ENCODE data around the gene SORCS2. TPM values are rescaled to one million over a fixed set of nuclear protein-coding genes. Genes with fewer than 3 reads are reported as not detected.

Gene SORCS2
- total and polyA plus RNA-seq, 2 donors (not counting 1 experiment from before 2014, with no cell fraction given), result not detected

DNA sequence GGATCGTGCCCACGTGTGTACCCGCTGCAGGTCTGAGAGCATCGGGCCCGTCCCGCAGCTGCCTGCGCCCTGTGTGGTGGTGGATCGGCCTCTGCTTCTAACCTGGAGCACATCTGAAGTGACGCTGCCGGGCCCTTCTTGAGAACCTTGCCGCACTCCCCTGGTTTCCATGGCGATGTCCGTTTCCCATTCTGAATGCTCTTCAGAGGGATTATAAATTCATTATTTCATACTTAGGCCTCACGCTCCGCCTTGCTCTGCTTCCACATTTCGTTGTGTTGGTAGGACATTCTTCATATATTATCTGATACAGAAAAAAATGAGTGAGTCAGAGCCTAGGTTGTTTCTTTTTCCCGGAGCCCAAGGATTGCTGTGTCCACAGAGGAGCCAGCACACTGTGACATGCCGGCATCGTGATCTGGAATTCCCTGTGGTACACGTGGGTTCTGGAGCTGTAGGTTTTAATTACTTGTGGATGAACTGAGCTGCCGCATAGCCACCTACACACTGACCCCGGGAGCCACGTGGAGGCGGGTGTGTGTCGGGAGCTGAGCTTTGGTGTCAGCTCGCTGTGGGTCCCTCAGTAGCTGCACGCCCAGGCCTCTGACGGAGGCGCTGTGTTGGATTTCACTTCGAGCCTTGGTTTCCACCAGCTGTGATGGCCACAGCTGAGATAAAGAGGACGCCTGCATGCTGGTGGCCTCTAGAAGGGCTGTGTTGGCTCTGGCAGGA, 179.0 kb downstream of the SORCS2 start:
- H3K4me3 Mint-ChIP-seq, result no peak overlapping the region
- H3K9ac ChIP-seq (ENCODE audit: low read length), result no peak overlapping the region
- DNase-seq, result no peak

DNA sequence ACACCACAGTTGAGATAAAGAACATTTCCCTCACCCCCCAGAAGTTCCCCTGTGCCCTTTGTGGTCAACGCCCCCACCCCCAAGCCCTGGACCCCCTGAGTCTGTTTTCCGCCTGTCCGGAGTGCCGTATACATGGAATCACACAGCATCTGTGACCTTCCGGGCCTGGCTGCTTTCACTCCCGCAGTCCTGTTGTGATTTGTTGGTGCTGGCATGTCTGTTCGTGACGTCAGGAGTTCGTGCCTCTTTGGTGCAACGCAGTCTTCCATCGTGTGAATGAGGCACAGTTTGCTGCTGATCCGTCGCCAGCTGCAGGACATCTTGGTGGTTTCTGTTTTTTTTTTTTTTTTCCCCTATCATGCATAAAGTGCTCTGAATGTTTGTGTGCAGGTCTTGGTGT, 180.3 kb downstream of the SORCS2 start:
- WGBS (ENCODE audit: insufficient coverage), result 94% methylated on average over 10 of the region's 13 CpGs
- intact Hi-C loops (cut with micrococcal nuclease), result no loop called here
- Histone ChIP-seq H3K36me3 (replicated peaks in 1 of 2; ENCODE audit: control extremely low read depth in 1 of 2, control insufficient read depth in 1 of 2, extremely low read depth in 1 of 2, insufficient read depth in 2 of 2, low read length in 1 of 2) (no peaks in the 10 kb centered on the region), H3K4me1 (ENCODE audit: control insufficient read depth in 2 of 2, insufficient read depth in 2 of 2, low read length in 2 of 2) (no peaks in the 10 kb centered on the region), H3K4me3 (ENCODE audit: control extremely low read depth in 1 of 5, extremely low read depth in 1 of 5, insufficient read depth in 1 of 5, low read depth in 2 of 5, low read length in 4 of 5) (no peak overlapping the region), H3K79me2 (ENCODE audit: control insufficient read depth, insufficient read depth, low read length) (no peaks in the 10 kb centered on the region), H3K27ac (ENCODE audit: low read length in 2 of 2) (no peak overlapping the region), H3K27me3 (replicated peaks in 1 of 4; ENCODE audit: control extremely low read depth in 1 of 4, control insufficient read depth in 3 of 4, insufficient read depth in 4 of 4, low read length in 3 of 4) (no peaks in the 10 kb centered on the region), H4K20me1 (ENCODE audit: control insufficient read depth, insufficient read depth, low read length, poor library complexity, severe bottlenecking) (no peaks in the 10 kb centered on the region), H2AFZ (ENCODE audit: insufficient read depth, low read depth, low read length, poor library complexity, severe bottlenecking) (no peak overlapping the region), H3K9me3 (ENCODE audit: control extremely low read depth in 1 of 3, control insufficient read depth in 2 of 3, insufficient read depth in 1 of 3, low read length in 2 of 3) (peaks cover 0 to 6% (median 0%) of the 10 kb centered on the region in 3 donors), H3K9ac (ENCODE audit: low read length) (no peak overlapping the region), H3K4me2 (replicated peaks; ENCODE audit: low read depth, low read length, poor library complexity, severe bottlenecking) (no peak overlapping the region)
- no peak for DNase-seq
- Mint-ChIP-seq H3K27ac (no peak overlapping the region), H3K4me3 (no peak overlapping the region), H3K27me3 (no peaks in the 10 kb centered on the region), H3K9me3 (ENCODE audit: insufficient read depth) (peaks cover 1% of the 10 kb centered on the region), H3K4me1 (no peaks in the 10 kb centered on the region)
- ChIA-PET POLR2A (no interaction called here), CTCF (no interaction called here)
- no peak for ATAC-seq (ENCODE audit: low read depth)
- TF ChIP-seq, protein P1, sequence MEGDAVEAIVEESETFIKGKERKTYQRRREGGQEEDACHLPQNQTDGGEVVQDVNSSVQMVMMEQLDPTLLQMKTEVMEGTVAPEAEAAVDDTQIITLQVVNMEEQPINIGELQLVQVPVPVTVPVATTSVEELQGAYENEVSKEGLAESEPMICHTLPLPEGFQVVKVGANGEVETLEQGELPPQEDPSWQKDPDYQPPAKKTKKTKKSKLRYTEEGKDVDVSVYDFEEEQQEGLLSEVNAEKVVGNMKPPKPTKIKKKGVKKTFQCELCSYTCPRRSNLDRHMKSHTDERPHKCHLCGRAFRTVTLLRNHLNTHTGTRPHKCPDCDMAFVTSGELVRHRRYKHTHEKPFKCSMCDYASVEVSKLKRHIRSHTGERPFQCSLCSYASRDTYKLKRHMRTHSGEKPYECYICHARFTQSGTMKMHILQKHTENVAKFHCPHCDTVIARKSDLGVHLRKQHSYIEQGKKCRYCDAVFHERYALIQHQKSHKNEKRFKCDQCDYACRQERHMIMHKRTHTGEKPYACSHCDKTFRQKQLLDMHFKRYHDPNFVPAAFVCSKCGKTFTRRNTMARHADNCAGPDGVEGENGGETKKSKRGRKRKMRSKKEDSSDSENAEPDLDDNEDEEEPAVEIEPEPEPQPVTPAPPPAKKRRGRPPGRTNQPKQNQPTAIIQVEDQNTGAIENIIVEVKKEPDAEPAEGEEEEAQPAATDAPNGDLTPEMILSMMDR (IDR thresholded peaks at IDR 0.05), result no peak
- no peak for TF ChIP-seq EZH2 (IDR thresholded peaks at IDR 0.05; ENCODE audit: borderline replicate concordance, insufficient read depth, low read depth, low read length, poor library complexity, severe bottlenecking)

More for the DNA sequence above, 179.0 kb downstream of the SORCS2 start:
- Histone ChIP-seq H3K27me3 (replicated peaks in 1 of 4; ENCODE audit: control extremely low read depth in 1 of 4, control insufficient read depth in 3 of 4, insufficient read depth in 4 of 4, low read length in 3 of 4) (no peaks in the 10 kb centered on the region), H2AFZ (ENCODE audit: insufficient read depth, low read depth, low read length, poor library complexity, severe bottlenecking) (no peak overlapping the region), H3K79me2 (ENCODE audit: control insufficient read depth, insufficient read depth, low read length) (no peaks in the 10 kb centered on the region), H3K27ac (ENCODE audit: low read length in 2 of 2) (no peak overlapping the region), H3K36me3 (replicated peaks in 1 of 2; ENCODE audit: control extremely low read depth in 1 of 2, control insufficient read depth in 1 of 2, extremely low read depth in 1 of 2, insufficient read depth in 2 of 2, low read length in 1 of 2) (no peaks in the 10 kb centered on the region), H3K4me1 (ENCODE audit: control insufficient read depth in 2 of 2, insufficient read depth in 2 of 2, low read length in 2 of 2) (no peaks in the 10 kb centered on the region), H3K4me3 (ENCODE audit: control extremely low read depth in 1 of 5, extremely low read depth in 1 of 5, insufficient read depth in 1 of 5, low read depth in 2 of 5, low read length in 4 of 5) (no peak overlapping the region), H4K20me1 (ENCODE audit: control insufficient read depth, insufficient read depth, low read length, poor library complexity, severe bottlenecking) (no peaks in the 10 kb centered on the region), H3K4me2 (replicated peaks; ENCODE audit: low read depth, low read length, poor library complexity, severe bottlenecking) (no peak overlapping the region), H3K9me3 (ENCODE audit: control extremely low read depth in 1 of 3, control insufficient read depth in 2 of 3, insufficient read depth in 1 of 3, low read length in 2 of 3) (peaks cover 0 to 4% (median 0%) of the 10 kb centered on the region in 3 donors)
- no peak for TF ChIP-seq EZH2 (IDR thresholded peaks at IDR 0.05; ENCODE audit: borderline replicate concordance, insufficient read depth, low read depth, low read length, poor library complexity, severe bottlenecking)
- TF ChIP-seq, protein P1 (IDR thresholded peaks at IDR 0.05), result no peak
- Mint-ChIP-seq H3K27ac (no peak overlapping the region), H3K9me3 (ENCODE audit: insufficient read depth) (no peaks in the 10 kb centered on the region), H3K4me1 (no peaks in the 10 kb centered on the region), H3K27me3 (no peaks in the 10 kb centered on the region)
- CTCF ChIA-PET, result no interaction called here
- WGBS (ENCODE audit: insufficient coverage), result 91% methylated on average over 25 of the region's 31 CpGs
- ATAC-seq (ENCODE audit: low read depth), result no peak
- POLR2A ChIA-PET, result no interaction called here
- intact Hi-C loops (cut with micrococcal nuclease), result no loop called here
